ENCODE results near the gene TP53AIP1. TPM values are rescaled to one million over a fixed set of nuclear protein-coding genes. Genes with fewer than 3 reads are reported as not detected.

The TP53AIP1 gene
- total RNA-seq, 1 donor from 2014 or later, result 0.17 TPM

DNA sequence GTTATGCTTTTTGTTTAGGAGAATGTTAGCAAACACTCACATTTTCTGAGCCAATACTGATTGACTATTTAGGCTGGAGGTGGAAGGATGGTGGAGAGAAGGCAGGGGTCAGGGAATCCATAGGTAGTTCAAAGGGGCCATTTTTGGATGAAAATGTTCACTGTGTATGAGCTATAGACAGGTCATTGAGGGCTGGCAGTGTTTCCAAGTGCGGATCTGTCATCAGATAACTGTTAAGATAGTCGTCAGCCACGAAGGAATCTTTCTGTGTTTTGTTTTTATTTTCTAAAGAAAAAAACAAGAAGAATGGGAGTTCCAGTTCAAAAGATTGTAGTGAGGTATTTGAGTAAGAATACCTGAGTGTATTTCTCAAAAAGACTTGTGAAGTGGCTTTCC is 48.4 kb downstream of the TP53AIP1 start:
- Mint-ChIP-seq H3K27me3 (ENCODE audit: low read depth) (peaks cover 9% of the 10 kb centered on the region), H3K27ac (ENCODE audit: unreplicated experiment) (no peak overlapping the region), H3K4me3 (ENCODE audit: unreplicated experiment) (no peak overlapping the region), H3K4me1 (ENCODE audit: low read depth) (no peaks in the 10 kb centered on the region), H3K9me3 (ENCODE audit: low read depth) (no peaks in the 10 kb centered on the region), H3K36me3 (ENCODE audit: low read depth) (no peaks in the 10 kb centered on the region)
- TF ChIP-seq CTCF (IDR thresholded peaks at IDR 0.05), result no peak
- no peak for DNase-seq (ENCODE audit: low spot score)

- no peak overlapping the region for H3K27ac Mint-ChIP-seq (ENCODE audit: unreplicated experiment)
- TF ChIP-seq CTCF (IDR thresholded peaks at IDR 0.05), result no peak
- no peak overlapping the region for H3K4me3 Mint-ChIP-seq (ENCODE audit: unreplicated experiment)
Observed at GRCh38 chr11:128893578-128894285, 48.9 kb downstream of the TP53AIP1 start.

GRCh38 chr11:128892866-128893565 is 49.7 kb downstream of the TP53AIP1 start:
- Mint-ChIP-seq H3K36me3 (ENCODE audit: low read depth) (no peaks in the 10 kb centered on the region), H3K27ac (ENCODE audit: unreplicated experiment) (no peak overlapping the region), H3K4me1 (ENCODE audit: low read depth) (no peaks in the 10 kb centered on the region), H3K4me3 (ENCODE audit: unreplicated experiment) (no peak overlapping the region), H3K27me3 (ENCODE audit: low read depth) (peaks cover 13% of the 10 kb centered on the region), H3K9me3 (ENCODE audit: low read depth) (no peaks in the 10 kb centered on the region)
- no peak for TF ChIP-seq CTCF (IDR thresholded peaks at IDR 0.05)
- no peak for DNase-seq (ENCODE audit: low spot score)

More at GRCh38 chr11:128893578-128894285, 48.9 kb downstream of the TP53AIP1 start:
- Mint-ChIP-seq H3K4me1 (ENCODE audit: low read depth) (no peaks in the 10 kb centered on the region), H3K9me3 (ENCODE audit: low read depth) (no peaks in the 10 kb centered on the region), H3K27me3 (ENCODE audit: low read depth) (peaks cover 9% of the 10 kb centered on the region), H3K36me3 (ENCODE audit: low read depth) (no peaks in the 10 kb centered on the region)
- no peak for DNase-seq (ENCODE audit: low spot score)

GRCh38 chr11:128891913-128892398 is 50.7 kb downstream of the TP53AIP1 start:
- H3K36me3 Mint-ChIP-seq (ENCODE audit: low read depth), result no peaks in the 10 kb centered on the region
- H3K4me1 Mint-ChIP-seq (ENCODE audit: low read depth), result no peaks in the 10 kb centered on the region
- no peak for TF ChIP-seq CTCF (IDR thresholded peaks at IDR 0.05)
- no peak overlapping the region for H3K27ac Mint-ChIP-seq (ENCODE audit: unreplicated experiment)
- H3K4me3 Mint-ChIP-seq (ENCODE audit: unreplicated experiment), result no peak overlapping the region
- H3K9me3 Mint-ChIP-seq (ENCODE audit: low read depth), result no peaks in the 10 kb centered on the region
- peaks cover 22% of the 10 kb centered on the region for H3K27me3 Mint-ChIP-seq (ENCODE audit: low read depth)
- DNase-seq (ENCODE audit: low spot score), result no peak

- Mint-ChIP-seq H3K27ac (ENCODE audit: unreplicated experiment) (no peak within 1 kb of the TSS), H3K4me1 (ENCODE audit: low read depth) (no peaks in the 10 kb centered on the region), H3K9me3 (ENCODE audit: low read depth) (no peaks in the 10 kb centered on the region), H3K4me3 (ENCODE audit: unreplicated experiment) (peak within 1 kb of the TSS; percentile 73), H3K27me3 (ENCODE audit: low read depth) (peaks cover 32% of the 10 kb centered on the region), H3K36me3 (ENCODE audit: low read depth) (no peaks in the 10 kb centered on the region)
- no peak for DNase-seq (ENCODE audit: low spot score)
- TF ChIP-seq CTCF (IDR thresholded peaks at IDR 0.05), result no peak
Observed at GRCh38 chr11:128890543-128891368, 51.9 kb downstream of the TP53AIP1 start, which contains the start of gene KCNJ5. Gene KCNJ5 (plus strand): TSS chr11:128891356. CDS start chr11:128911274, 19,918 bp downstream.

Measured in chondrocyte (in vitro differentiated cells).